NCI-H82 treated with DMSO at 0.1 percent for 48 hours (cell line): ENCODE data around the gene GAS6.

Experiments used
- DNase-seq: peaks from one replicate; lab custom pipeline; 2025; ENCODE audit not compliant: unreplicated experiment; lab: John Stamatoyannopoulos, UW

Gene GAS6

DNA sequence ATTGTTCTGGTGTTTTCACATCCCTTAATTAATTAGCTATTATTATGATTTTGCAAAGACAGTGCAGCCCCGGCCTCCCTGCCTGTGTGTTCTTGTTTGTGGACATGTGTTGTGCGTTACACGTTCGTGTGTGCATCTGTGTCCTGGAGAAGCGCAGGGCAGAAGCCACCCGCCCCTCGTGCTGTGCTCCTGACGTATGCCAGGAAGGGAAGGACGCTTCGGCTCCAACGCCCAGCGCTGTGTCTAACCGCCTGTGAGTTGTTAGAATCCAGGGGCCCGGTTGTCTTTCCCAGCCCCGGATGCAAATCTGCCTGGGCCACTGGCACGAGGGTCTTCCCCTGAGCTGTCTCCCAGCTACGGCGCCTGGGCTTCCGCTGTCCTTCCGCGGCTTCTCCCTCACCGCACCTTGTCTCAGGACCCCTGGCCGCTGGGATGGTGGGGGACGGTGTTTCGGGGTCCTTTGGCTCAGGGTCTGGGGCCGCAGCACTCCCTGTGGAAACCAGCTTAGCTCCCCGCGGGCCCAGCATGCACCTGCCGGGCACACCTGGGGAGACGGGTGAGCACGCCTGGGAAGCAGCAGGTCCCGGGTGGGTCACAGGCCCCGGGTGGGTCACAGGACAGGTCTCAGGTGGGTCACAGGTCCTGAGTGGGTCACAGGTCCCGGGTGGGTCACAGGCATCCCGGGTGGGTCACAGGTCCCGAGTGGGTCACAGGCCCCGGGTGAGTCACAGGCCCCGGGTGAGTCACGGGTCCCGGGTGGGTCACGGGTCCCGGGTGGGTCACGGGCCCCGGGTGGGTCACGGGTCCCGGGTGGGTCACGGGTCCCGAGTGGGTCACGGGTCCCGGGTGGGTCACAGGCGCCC lies 51.5 kb downstream of the GAS6 start:
- no peak for DNase-seq

DNA sequence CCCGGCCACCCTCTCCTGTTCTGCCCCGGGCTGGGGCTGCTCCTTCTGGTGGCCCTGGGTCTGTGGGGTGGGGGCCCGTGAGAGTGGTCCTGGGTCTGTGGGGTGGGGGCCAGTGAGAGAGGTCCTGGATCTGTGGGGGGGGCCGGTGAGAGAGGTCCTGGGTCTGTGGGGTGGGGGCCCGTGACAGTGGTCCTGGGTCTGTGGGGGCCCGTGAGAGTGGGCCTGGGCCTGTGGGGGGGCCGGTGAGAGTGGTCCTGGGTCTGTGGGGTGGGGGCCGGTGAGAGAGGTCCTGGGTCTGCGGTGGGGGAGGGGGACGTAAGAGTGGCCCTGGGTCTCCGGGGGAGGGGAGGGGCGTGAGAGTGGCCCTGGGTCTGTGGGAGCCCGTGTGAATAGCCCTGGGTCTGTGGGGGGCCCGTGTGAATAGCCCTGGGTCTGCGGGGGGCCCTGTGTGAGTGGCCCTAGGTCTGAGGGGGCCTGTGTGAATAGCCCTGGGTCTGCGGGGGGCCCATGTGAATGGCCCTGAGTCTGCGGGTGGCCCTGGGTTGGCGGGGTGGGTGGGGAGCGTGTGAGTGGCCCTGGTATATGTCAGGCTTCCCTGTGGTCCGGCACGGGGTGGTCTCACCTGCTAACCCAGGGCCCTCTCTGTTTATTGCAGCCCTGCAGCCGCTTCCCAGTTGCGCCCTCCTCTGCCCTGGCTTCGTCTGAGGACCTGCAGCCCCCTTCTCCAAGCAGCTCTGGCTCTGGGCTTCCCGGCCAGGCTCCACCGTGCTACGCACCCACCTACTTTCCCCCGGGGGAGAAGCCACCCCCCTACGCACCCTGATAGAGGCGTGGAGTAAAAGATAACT lies 52.6 kb downstream of the GAS6 start:
- no peak for DNase-seq

DNA sequence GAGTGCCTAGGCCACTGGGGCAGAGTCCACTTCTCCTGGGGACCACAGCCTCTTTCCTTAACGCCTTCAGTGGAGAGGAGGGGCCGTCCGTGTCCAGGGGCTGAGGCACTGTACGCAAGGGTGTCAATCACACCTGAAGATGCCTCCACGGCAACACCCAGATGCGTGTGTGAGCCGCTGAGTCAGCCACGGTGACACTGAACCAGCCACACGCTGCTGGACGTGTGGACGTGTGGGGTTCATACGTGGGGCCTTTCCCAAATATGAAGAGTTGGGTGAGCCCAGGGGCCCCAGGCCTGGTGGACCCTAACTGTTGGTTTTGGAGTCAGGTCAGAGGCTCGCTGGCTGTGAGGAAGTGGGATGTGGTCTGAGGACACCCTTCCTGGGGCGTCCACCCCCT lies 53.2 kb downstream of the GAS6 start:
- DNase-seq: no peak

- DNase-seq: no peak
These were observed 53.9 kb downstream of the GAS6 start for GRCh38 chr13:113809934-113810333.

- no peak for DNase-seq
These were observed 55.6 kb downstream of the GAS6 start for GRCh38 chr13:113808058-113808834.

DNA sequence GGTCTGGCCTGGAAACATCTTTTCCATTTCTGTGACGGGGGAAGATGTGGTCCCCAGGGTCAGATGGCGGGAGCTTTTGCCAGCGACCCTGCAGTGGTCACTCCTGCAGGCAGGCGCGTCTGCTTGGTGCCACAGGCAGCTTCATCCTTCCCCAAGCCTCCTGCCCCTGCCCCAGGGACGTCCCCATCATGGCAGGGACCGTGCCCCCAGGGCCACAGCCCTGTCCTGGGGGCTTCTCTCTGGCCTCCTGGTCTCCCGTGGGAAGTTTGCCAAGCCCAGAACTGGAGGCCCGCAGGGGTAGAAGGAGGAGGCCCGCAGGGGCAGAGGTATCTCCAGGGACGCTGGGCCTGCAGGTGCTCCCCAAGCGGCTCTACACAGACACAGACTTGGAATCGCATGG lies 57.4 kb downstream of the GAS6 start:
- DNase-seq: no peak

DNA sequence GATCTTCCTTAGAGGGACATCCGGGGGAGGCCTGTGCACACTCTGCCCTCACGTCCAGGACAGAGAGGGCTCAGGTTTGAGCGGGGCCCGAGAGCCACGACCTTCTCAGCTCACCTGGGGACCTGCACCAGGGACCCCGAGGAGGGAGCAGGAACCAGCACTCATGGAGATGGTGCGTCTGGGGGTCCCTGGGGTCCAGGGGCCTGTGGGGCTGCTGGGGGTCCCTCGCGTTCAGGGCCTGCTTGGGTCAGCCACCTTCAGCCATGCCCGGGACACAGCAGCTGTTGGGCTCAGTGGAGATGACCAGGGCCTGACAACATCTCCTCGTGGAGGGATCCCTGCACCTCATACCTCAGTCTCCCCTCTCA lies 57.8 kb downstream of the GAS6 start:
- no peak for DNase-seq

DNA sequence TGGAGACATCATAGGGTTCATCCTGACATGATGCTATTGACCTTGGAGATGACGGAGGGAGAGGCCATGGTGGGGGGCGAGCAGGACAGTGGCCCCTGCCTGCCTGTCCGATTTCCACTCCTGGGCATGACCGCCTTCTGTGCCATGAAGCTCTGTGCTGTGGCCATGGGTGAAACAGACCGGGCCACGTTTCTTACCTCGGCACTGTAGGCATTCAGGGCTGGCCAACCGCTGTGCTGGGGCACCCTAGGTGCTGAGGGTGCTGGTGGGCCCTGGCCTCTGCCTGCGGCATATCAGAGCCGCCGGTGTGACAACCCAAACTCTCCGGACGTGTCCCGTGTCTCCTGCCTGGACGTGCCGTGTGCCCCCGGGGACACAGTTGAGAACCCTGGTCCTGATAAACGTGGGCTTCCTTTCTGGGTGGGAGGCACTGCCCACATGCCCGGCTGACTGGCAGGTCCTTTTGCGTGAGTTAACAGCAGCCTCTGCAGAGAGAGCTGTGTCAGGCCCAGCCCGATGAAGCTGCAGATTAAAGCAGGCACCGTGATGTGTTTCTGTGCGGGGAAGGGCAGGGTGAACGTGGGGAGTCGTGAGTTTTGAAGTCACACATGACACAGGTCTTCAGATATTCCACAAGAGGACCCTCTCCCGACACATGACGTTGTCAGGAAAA lies 58.3 kb downstream of the GAS6 start:
- DNase-seq: no peak

DNA sequence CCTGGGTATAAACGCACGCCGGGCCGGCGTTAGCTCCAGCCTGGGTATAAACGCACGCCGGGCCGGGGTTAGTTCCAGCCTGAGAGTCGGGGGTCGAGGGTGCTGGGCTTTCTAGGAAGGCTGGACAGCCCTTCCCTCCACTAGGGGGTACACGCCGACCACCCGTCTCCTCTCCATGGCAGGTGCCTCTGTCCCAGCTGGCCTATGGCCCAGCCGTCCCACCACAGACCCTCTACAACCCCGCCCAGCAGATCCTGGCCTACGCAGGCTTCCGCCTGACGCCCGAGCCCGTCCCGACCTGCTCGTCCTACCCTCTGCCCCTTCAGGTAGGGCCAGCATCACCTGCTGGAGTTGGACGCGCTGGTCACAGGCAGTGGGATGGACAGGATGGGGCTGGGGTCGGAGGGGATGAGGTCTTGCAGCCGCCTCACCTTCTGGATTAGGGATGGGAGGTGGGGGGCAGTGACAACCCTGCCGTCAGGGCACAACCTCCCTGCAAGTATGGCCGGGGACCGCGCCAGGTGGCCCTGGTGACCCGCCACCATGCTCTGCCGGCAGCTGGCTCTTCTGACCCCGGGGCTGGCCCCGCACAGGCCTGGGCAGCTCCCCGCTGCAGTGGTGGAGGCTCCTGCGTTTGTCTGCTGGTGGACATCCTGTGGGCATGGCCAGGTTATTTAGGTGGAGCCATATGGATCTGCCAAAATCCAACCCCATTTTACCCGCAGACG lies 59.0 kb downstream of the GAS6 start:
- no peak for DNase-seq

GRCh38 chr13:113804017-113804702 lies 59.7 kb downstream of the GAS6 start:
- DNase-seq: no peak

DNA sequence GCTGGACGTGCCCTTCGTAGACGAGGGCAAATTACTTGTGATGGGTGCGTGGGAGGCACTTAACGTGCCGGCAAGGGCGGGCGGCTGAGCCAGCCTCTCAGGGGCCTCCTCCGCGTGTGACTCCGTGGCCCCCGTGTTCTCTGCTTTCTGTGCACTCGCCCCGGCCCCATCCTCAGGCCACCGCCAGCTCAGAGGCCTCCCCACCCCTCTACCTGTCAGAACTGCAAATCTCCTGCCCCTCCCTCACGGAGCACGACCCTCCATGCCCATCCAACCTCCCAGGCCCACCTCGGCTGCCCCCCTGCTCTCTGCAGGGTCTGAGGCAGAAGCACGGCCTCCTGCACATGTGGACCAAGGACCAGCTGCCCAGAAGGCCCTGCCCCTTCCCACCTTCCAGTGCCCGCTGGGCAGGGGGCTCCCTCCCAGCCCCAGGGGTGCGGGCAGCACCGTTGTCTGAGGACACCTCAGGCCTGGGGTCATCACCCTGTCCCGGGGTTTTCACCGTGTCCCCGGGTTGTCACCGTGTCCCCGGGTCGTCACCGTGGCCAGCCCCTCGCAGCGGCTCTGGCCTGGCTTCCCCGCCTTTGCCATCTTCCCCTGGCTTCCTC lies 60.4 kb downstream of the GAS6 start:
- no peak for DNase-seq

DNA sequence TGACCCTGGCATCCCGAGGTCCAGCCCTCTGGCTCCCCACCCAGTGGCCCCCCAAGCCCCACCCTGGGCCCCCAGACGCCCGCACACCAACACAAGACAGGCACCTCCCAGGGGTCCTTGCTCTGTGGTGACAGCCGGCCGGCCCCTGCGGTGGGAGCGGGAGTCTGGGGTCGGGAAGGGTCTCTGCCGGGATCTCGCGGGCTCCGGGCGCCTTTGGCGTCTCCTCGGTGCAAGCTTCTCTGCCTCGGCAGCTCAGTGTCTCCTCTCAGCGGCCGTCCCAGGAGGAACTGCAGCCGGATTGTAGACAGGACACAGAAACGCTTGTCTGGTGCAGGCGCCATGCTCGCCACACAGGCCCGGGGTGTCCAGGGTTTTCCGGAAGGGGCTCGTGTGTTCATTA lies 61.1 kb downstream of the GAS6 start:
- DNase-seq: no peak

DNA sequence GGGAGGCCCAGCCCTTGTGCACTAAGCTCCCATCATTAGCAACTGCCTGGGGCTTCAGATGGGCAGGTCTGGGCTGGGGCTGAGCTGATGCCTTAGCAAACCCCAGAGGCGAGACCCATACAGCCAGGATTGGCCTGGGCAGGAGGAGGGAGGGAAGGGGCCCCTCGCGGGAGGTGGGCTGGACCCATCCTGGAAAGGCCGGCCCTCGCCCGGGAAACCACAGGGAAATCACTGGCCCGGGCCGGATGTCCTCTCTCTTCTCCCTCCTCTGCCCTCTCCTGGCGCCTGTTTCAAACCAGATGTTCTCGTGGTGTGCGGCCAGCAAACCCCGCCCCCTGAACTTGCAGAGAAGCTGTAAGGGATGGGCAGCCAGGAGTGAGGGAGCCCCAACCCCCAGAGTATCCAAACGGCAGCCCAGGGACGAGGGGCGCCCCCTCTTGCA lies 61.8 kb downstream of the GAS6 start:
- DNase-seq: no peak

GRCh38 chr13:113801289-113801961 lies 62.5 kb downstream of the GAS6 start:
- no peak for DNase-seq

GRCh38 chr13:113800576-113800926 lies 63.3 kb downstream of the GAS6 start:
- no peak for DNase-seq

- DNase-seq: no peak
These were observed 65.6 kb downstream of the GAS6 start for GRCh38 chr13:113798200-113798811.

- no peak for DNase-seq
These were observed 66.8 kb downstream of the GAS6 start for GRCh38 chr13:113796964-113797676.
